ENCODE data around the gene NPHP4. TPM values are rescaled to one million over a fixed set of nuclear protein-coding genes. Genes with fewer than 3 reads are reported as not detected.

Gene NPHP4
- total and polyA plus RNA-seq, 5 donors from 2014 or later, result 0.29 to 13.2 (median 0.80) TPM

- ATAC-seq (ENCODE audit: low read depth in 2 of 2), result no peak
- Mint-ChIP-seq H3K4me1 (peaks cover 0 to 2% (median 0%) of the 10 kb centered on the region in 4 donors), H3K36me3 (peaks cover 22% of the 10 kb centered on the region), H3K27ac (no peak overlapping the region), H3K9me3 (no peaks in the 10 kb centered on the region), H3K27me3 (no peaks in the 10 kb centered on the region), H3K4me3 (no peak overlapping the region)
- H3K27me3 ChIP-seq (ENCODE audit: control insufficient read depth, insufficient read depth, low read length), result no peaks in the 10 kb centered on the region
- H3K4me3 ChIP-seq (ENCODE audit: low read depth, low read length), result no peak overlapping the region
- H3K9me3 ChIP-seq (ENCODE audit: control insufficient read depth in 2 of 2, low read length in 2 of 2), result no peaks in the 10 kb centered on the region
- no peaks in the 10 kb centered on the region for H3K4me1 ChIP-seq (ENCODE audit: control insufficient read depth, insufficient read depth, low read length, poor library complexity, severe bottlenecking)
- no peaks in the 10 kb centered on the region for H3K36me3 ChIP-seq (ENCODE audit: control insufficient read depth, insufficient read depth, low read length)
- no peak overlapping the region for H3K27ac ChIP-seq (ENCODE audit: insufficient read depth, low read length, poor library complexity, severe bottlenecking)
- no peak for DNase-seq
Observed at GRCh38 chr1:5884110-5884509, 108.1 kb downstream of the NPHP4 start.

GRCh38 chr1:5883129-5884048 is 108.8 kb downstream of the NPHP4 start:
- Mint-ChIP-seq H3K4me1 (peaks cover 0 to 2% (median 0%) of the 10 kb centered on the region in 4 donors), H3K36me3 (peaks cover 24% of the 10 kb centered on the region), H3K27me3 (no peaks in the 10 kb centered on the region), H3K4me3 (no peak overlapping the region), H3K9me3 (no peaks in the 10 kb centered on the region), H3K27ac (no peak overlapping the region)
- H3K4me3 ChIP-seq (ENCODE audit: low read depth, low read length), result no peak overlapping the region
- no peaks in the 10 kb centered on the region for H3K9me3 ChIP-seq (ENCODE audit: control insufficient read depth in 2 of 2, low read length in 2 of 2)
- H3K27ac ChIP-seq (ENCODE audit: insufficient read depth, low read length, poor library complexity, severe bottlenecking), result no peak overlapping the region
- H3K4me1 ChIP-seq (ENCODE audit: control insufficient read depth, insufficient read depth, low read length, poor library complexity, severe bottlenecking), result no peaks in the 10 kb centered on the region
- DNase-seq (no peak), ATAC-seq (ENCODE audit: low read depth in 2 of 2) (no peak)
- no peaks in the 10 kb centered on the region for H3K36me3 ChIP-seq (ENCODE audit: control insufficient read depth, insufficient read depth, low read length)
- no peaks in the 10 kb centered on the region for H3K27me3 ChIP-seq (ENCODE audit: control insufficient read depth, insufficient read depth, low read length)

DNA sequence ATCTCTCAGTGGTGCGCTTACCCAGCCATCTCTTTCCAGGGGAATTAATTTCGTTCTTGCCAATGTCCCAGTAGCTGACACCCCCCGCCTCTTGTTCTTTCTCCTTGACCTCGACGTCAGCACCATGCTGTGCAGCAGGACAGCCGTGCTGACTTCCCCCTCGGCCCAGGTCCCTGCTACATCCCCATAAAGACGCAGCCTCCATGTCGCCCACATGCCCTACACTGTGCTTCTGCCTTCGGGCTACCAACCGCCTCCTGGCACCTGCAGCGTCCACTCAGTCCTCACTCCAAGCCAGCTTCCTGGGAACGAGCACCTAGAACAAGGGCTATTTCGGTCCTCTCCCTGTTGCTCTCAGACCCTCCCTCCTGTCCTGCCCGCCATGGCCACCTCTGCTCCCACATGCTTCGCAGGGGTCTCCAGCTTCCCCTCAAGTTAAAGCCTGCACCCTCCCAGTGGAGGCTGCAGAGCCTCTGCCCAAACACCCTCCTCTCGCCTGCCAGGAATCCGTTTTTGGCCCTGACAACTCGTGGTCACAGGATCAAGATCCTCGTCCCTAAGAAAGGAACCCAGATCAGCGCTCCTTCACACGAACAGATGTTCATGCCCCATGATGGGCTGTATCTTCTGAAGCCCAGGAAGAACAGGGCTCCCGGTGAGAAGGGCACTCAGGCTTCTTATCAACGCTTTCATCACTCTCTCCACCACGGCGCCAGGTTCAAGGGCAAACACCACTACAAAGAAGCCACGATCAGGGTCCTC is 109.7 kb downstream of the NPHP4 start:
- Mint-ChIP-seq H3K4me3 (no peak overlapping the region), H3K27me3 (no peaks in the 10 kb centered on the region), H3K36me3 (peaks cover 24% of the 10 kb centered on the region), H3K9me3 (no peaks in the 10 kb centered on the region), H3K4me1 (peaks cover 0 to 2% (median 0%) of the 10 kb centered on the region in 4 donors), H3K27ac (no peak overlapping the region)
- ATAC-seq (ENCODE audit: low read depth in 2 of 2), result no peak
- H3K27me3 ChIP-seq (ENCODE audit: control insufficient read depth, insufficient read depth, low read length), result no peaks in the 10 kb centered on the region
- no peak overlapping the region for H3K27ac ChIP-seq (ENCODE audit: insufficient read depth, low read length, poor library complexity, severe bottlenecking)
- H3K36me3 ChIP-seq (ENCODE audit: control insufficient read depth, insufficient read depth, low read length), result no peaks in the 10 kb centered on the region
- no peak for DNase-seq
- no peaks in the 10 kb centered on the region for H3K9me3 ChIP-seq (ENCODE audit: control insufficient read depth in 2 of 2, low read length in 2 of 2)
- H3K4me1 ChIP-seq (ENCODE audit: control insufficient read depth, insufficient read depth, low read length, poor library complexity, severe bottlenecking), result no peaks in the 10 kb centered on the region
- no peak overlapping the region for H3K4me3 ChIP-seq (ENCODE audit: low read depth, low read length)

- H3K36me3 Mint-ChIP-seq, result peaks cover 25% of the 10 kb centered on the region
- H3K9me3 ChIP-seq (ENCODE audit: control insufficient read depth in 2 of 2, low read length in 2 of 2), result no peaks in the 10 kb centered on the region
- DNase-seq, result no peak
- no peak for ATAC-seq (ENCODE audit: low read depth in 2 of 2)
- H3K27me3 Mint-ChIP-seq, result no peaks in the 10 kb centered on the region
- no peak overlapping the region for H3K4me3 Mint-ChIP-seq
- H3K27ac ChIP-seq (ENCODE audit: insufficient read depth, low read length, poor library complexity, severe bottlenecking), result no peak overlapping the region
- no peaks in the 10 kb centered on the region for H3K4me1 ChIP-seq (ENCODE audit: control insufficient read depth, insufficient read depth, low read length, poor library complexity, severe bottlenecking)
- H3K36me3 ChIP-seq (ENCODE audit: control insufficient read depth, insufficient read depth, low read length), result no peaks in the 10 kb centered on the region
- H3K4me3 ChIP-seq (ENCODE audit: low read depth, low read length), result no peak overlapping the region
- no peak overlapping the region for H3K27ac Mint-ChIP-seq
- no peaks in the 10 kb centered on the region for H3K27me3 ChIP-seq (ENCODE audit: control insufficient read depth, insufficient read depth, low read length)
- no peaks in the 10 kb centered on the region for H3K9me3 Mint-ChIP-seq
- H3K4me1 Mint-ChIP-seq, result peaks cover 0 to 2% (median 0%) of the 10 kb centered on the region in 4 donors
Observed at GRCh38 chr1:5881526-5882222, 110.6 kb downstream of the NPHP4 start.

DNA sequence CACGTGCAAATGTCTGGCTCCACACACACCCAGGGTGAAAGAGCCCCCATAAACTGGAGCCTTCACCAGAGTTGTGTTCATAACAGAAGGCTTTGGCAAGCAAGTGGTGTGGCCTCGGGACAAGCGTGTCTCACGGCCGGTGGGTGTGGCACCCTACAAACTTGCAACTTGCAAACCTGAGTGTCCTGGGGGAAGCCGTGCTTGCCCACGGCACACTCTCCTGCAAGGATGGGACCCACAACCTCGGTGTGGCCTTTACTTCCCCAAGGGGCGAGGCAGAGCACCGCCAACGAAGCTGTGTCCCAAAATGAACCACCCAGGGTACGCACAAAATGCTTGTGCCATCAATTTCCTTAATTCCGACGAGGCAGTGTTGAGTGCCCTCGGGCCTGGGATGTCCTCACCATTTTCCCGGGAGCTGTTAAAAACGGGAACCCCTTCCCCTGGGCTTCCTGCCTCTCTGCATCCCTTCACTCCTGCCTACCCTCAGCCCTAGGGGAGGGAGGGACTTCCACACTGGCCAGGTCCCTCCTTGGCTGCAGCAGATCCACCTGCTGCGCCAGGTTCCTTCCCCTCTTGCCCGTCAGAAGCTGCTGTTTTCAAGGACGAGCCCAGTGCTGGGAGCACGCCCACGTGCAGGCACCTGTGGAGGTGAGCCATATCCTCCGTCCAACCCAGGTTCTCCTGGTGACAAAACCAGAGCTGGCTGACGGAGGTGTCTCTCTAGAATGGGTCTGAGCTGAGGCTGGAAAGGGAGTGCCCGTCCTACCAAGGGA is 111.4 kb downstream of the NPHP4 start:
- H3K9me3 Mint-ChIP-seq, result no peaks in the 10 kb centered on the region
- peaks cover 29% of the 10 kb centered on the region for H3K36me3 Mint-ChIP-seq
- Histone ChIP-seq H3K9me3 (ENCODE audit: control insufficient read depth in 2 of 2, low read length in 2 of 2) (no peaks in the 10 kb centered on the region), H3K4me1 (ENCODE audit: control insufficient read depth, insufficient read depth, low read length, poor library complexity, severe bottlenecking) (no peaks in the 10 kb centered on the region), H3K27me3 (ENCODE audit: control insufficient read depth, insufficient read depth, low read length) (no peaks in the 10 kb centered on the region), H3K36me3 (ENCODE audit: control insufficient read depth, insufficient read depth, low read length) (no peaks in the 10 kb centered on the region), H3K4me3 (ENCODE audit: low read depth, low read length) (no peak overlapping the region), H3K27ac (ENCODE audit: insufficient read depth, low read length, poor library complexity, severe bottlenecking) (no peak overlapping the region)
- H3K4me3 Mint-ChIP-seq, result no peak overlapping the region
- peak overlapping the region in 1 of 3 donors; percentile 60 for H3K27ac Mint-ChIP-seq
- DNase-seq (no peak), ATAC-seq (ENCODE audit: low read depth in 2 of 2) (no peak)
- H3K27me3 Mint-ChIP-seq, result no peaks in the 10 kb centered on the region
- H3K4me1 Mint-ChIP-seq, result peaks cover 0 to 2% (median 0%) of the 10 kb centered on the region in 4 donors

DNA sequence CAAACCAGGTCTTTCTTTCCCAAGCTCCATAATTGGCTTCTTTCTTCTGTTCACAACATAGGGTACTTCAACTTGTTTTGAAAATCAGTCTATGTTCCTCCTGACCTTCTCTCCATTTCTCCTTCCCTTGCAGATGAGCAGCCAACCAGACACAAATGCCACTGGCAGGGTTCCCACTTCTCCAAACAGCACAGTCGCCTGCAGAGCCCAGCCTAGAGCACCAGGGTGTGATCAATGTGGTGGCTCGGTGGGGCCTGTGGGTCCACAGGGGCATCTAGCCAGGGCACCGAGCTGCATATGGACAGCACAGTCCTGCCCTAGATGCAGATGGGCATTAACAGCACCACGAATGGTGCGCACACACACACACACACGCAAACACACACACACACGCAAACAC is 112.8 kb downstream of the NPHP4 start:
- no peak for ATAC-seq (ENCODE audit: low read depth in 2 of 2)
- H3K4me3 Mint-ChIP-seq, result no peak overlapping the region

GRCh38 chr1:5878971-5879370 is 113.3 kb downstream of the NPHP4 start:
- Histone ChIP-seq H3K27ac (ENCODE audit: insufficient read depth, low read length, poor library complexity, severe bottlenecking) (no peak overlapping the region), H3K27me3 (ENCODE audit: control insufficient read depth, insufficient read depth, low read length) (no peaks in the 10 kb centered on the region), H3K9me3 (ENCODE audit: control insufficient read depth in 2 of 2, low read length in 2 of 2) (no peaks in the 10 kb centered on the region), H3K36me3 (ENCODE audit: control insufficient read depth, insufficient read depth, low read length) (no peaks in the 10 kb centered on the region), H3K4me3 (ENCODE audit: low read depth, low read length) (no peak overlapping the region), H3K4me1 (ENCODE audit: control insufficient read depth, insufficient read depth, low read length, poor library complexity, severe bottlenecking) (no peaks in the 10 kb centered on the region)
- Mint-ChIP-seq H3K36me3 (peaks cover 33% of the 10 kb centered on the region), H3K4me3 (no peak overlapping the region), H3K9me3 (no peaks in the 10 kb centered on the region), H3K27ac (no peak overlapping the region), H3K4me1 (no peaks in the 10 kb centered on the region), H3K27me3 (no peaks in the 10 kb centered on the region)
- no peak for DNase-seq
- no peak for ATAC-seq (ENCODE audit: low read depth in 2 of 2)

More for the DNA sequence above, 112.8 kb downstream of the NPHP4 start:
- H3K9me3 Mint-ChIP-seq, result no peaks in the 10 kb centered on the region
- H3K36me3 ChIP-seq (ENCODE audit: control insufficient read depth, insufficient read depth, low read length), result no peaks in the 10 kb centered on the region
- no peak overlapping the region for H3K4me3 ChIP-seq (ENCODE audit: low read depth, low read length)
- H3K27me3 ChIP-seq (ENCODE audit: control insufficient read depth, insufficient read depth, low read length), result no peaks in the 10 kb centered on the region
- no peak for DNase-seq
- H3K27me3 Mint-ChIP-seq, result no peaks in the 10 kb centered on the region
- H3K4me1 Mint-ChIP-seq, result no peaks in the 10 kb centered on the region
- no peaks in the 10 kb centered on the region for H3K9me3 ChIP-seq (ENCODE audit: control insufficient read depth in 2 of 2, low read length in 2 of 2)
- H3K4me1 ChIP-seq (ENCODE audit: control insufficient read depth, insufficient read depth, low read length, poor library complexity, severe bottlenecking), result no peaks in the 10 kb centered on the region
- no peak overlapping the region for H3K27ac Mint-ChIP-seq
- peaks cover 32% of the 10 kb centered on the region for H3K36me3 Mint-ChIP-seq
- no peak overlapping the region for H3K27ac ChIP-seq (ENCODE audit: insufficient read depth, low read length, poor library complexity, severe bottlenecking)
